ENCODE measurements around the gene CHKA.
A peak's percentile ranks its signal among the peaks of the same experiment; 100 is the strongest.

CHKA gene

DNA sequence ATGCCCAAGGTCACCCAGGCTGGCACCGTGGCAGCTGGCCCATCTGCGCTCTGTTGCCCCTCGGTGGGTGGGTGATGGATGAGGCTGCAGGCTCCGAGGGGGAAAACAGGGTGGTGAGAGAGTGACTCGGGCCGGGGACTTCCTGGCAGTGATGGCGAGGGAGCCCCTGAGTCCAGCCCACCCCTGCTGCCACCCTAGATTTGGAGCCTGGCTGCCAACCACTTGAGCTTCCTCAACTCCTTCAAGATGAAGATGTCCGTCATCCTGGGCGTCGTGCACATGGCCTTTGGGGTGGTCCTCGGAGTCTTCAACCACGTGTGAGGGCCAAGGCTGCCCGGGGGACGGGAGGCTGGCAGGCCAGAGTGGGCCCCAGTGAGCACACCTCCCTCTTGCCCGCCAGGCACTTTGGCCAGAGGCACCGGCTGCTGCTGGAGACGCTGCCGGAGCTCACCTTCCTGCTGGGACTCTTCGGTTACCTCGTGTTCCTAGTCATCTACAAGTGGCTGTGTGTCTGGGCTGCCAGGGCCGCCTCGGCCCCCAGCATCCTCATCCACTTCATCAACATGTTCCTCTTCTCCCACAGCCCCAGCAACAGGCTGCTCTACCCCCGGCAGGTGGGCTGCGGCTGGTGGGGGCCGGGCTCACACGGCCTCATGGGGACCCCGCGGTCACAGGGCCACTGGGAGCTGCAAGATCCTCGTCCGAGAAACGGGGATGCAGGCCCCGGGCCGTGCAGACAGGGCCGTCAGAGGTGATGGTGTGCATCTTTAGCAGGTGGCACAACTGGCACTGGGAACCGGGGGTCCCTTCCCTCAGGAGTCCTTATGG is 72.3 kb downstream of the CHKA start:
- no peak overlapping the region for H3K4me3 ChIP-seq (replicated peaks in 1 of 2; ENCODE audit: low read depth in 2 of 2, low read length in 2 of 2)
- TF ChIP-seq, protein P1, sequence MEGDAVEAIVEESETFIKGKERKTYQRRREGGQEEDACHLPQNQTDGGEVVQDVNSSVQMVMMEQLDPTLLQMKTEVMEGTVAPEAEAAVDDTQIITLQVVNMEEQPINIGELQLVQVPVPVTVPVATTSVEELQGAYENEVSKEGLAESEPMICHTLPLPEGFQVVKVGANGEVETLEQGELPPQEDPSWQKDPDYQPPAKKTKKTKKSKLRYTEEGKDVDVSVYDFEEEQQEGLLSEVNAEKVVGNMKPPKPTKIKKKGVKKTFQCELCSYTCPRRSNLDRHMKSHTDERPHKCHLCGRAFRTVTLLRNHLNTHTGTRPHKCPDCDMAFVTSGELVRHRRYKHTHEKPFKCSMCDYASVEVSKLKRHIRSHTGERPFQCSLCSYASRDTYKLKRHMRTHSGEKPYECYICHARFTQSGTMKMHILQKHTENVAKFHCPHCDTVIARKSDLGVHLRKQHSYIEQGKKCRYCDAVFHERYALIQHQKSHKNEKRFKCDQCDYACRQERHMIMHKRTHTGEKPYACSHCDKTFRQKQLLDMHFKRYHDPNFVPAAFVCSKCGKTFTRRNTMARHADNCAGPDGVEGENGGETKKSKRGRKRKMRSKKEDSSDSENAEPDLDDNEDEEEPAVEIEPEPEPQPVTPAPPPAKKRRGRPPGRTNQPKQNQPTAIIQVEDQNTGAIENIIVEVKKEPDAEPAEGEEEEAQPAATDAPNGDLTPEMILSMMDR (IDR thresholded peaks at IDR 0.05; ENCODE audit: low read depth, low read length), result no peak
- DNase-seq (ENCODE audit: low read depth in 2 of 2), result no peak

DNA sequence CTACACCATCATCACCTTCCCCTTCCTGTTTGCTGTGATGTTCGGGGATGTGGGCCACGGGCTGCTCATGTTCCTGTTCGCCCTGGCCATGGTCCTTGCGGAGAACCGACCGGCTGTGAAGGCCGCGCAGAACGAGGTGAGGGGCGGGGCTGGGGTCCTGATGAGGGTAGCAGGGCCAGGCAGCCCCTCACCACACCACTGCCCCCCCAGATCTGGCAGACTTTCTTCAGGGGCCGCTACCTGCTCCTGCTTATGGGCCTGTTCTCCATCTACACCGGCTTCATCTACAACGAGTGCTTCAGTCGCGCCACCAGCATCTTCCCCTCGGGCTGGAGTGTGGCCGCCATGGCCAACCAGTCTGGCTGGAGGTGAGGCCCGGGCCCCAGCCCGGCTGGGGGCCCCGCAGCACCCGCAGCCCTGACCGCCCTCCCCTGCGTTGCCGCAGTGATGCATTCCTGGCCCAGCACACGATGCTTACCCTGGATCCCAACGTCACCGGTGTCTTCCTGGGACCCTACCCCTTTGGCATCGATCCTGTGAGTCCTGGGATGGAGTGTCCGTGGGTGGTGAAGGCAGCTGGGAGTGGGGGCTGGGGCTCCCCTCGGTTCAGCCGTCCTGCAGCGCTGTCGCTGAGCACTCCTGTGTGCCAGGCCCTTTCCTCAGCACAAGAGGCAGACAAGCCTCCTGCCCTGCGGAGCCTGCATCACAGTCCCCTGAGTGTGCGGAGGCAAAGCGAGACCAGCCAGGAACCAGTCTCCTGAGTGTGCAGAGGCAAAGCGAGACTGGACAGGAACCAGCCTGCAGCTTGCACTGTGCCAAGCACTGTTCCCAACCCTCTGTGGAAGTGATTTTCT is 73.5 kb downstream of the CHKA start:
- no peak for DNase-seq (ENCODE audit: low read depth in 2 of 2)
- H3K4me3 ChIP-seq (replicated peaks in 1 of 2; ENCODE audit: low read depth in 2 of 2, low read length in 2 of 2), result no peak overlapping the region
- TF ChIP-seq, protein P1 (IDR thresholded peaks at IDR 0.05; ENCODE audit: low read depth, low read length), result no peak

DNA sequence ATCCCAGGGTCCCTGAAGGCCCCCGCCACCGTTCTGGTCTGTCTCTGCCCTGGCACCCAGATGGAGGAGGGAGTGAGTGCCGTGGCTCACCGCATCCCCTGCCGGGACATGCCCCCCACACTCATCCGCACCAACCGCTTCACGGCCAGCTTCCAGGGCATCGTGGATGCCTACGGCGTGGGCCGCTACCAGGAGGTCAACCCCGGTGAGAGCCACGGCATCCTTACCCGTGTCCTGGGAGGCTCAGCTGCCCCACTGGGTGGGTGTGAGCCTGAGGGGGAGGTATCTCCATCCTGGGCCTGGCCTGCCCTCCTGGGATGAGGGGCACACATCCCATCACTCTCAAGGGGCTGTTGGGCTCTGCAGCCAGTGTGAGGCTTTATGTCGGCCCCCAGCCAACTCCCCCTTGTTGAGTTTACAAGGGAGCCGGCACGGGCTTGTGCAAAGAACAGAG is 76.3 kb downstream of the CHKA start:
- no peak for DNase-seq (ENCODE audit: low read depth in 2 of 2)
- H3K4me3 ChIP-seq (replicated peaks in 1 of 2; ENCODE audit: low read depth in 2 of 2, low read length in 2 of 2), result no peak overlapping the region
- TF ChIP-seq, protein P1 (IDR thresholded peaks at IDR 0.05; ENCODE audit: low read depth, low read length), result no peak

DNA sequence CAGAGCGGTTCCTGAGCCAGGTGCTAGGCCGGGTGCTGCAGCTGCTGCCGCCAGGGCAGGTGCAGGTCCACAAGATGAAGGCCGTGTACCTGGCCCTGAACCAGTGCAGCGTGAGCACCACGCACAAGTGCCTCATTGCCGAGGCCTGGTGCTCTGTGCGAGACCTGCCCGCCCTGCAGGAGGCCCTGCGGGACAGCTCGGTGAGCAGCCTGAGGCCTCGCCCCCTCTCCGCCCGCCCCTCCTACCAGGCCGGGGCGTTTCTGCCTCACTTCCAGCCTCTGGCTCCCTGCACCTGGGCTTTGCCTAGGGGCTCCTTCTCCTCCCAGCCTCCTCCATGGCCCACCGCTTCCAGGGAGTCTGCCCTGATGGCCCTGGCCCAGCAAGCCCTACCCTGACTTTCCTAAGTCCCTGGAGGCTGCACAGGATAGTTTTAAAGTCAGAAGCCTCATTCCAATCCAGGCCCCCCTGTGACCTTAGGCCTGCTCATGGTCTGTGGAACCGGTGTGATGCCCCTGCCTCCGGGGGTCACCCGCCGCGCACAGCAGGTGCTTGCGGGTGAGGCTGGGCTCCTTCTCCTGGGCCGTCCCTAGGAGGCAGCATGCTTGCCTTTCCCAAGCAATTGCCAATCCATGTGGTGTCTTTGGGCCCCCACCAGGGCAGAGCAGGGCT is 76.9 kb downstream of the CHKA start:
- H3K4me3 ChIP-seq (replicated peaks in 1 of 2; ENCODE audit: low read depth in 2 of 2, low read length in 2 of 2), result no peak overlapping the region
- no peak for DNase-seq (ENCODE audit: low read depth in 2 of 2)
- TF ChIP-seq, protein P1 (IDR thresholded peaks at IDR 0.05; ENCODE audit: low read depth, low read length), result no peak

DNA sequence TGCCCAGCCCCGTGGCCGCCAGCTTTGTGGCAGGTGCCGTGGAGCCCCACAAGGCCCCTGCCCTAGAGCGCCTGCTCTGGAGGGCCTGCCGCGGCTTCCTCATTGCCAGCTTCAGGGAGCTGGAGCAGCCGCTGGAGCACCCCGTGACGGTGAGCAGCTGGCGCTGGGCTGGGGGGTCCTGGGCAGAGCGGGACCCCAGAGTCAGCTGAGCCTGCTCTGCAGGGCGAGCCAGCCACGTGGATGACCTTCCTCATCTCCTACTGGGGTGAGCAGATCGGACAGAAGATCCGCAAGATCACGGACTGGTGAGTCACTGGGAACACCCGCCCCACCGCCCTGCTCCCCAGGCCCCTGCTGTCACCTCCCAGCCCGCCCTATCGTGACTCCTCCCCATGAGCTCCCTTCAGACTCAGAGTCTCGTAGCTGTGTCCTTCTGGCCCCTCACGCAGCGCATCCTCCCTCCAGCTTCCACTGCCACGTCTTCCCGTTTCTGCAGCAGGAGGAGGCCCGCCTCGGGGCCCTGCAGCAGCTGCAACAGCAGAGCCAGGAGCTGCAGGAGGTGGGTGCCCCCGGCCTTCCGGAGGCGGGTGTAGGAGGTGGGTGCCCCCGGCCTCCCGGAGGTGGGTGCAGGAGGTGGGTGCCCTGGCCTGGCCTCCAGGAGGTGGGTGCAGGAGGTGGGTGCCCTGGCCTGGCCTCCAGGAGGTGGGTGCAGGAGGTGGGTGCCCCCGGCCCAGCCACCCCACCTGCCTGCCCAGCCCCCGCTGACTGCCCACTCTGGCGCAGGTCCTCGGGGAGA is 77.6 kb downstream of the CHKA start:
- no peak overlapping the region for H3K4me3 ChIP-seq (replicated peaks in 1 of 2; ENCODE audit: low read depth in 2 of 2, low read length in 2 of 2)
- TF ChIP-seq, protein P1 (IDR thresholded peaks at IDR 0.05; ENCODE audit: low read depth, low read length), result no peak
- peak; percentile 49 to 58 for DNase-seq (ENCODE audit: low read depth in 2 of 2)

DNA sequence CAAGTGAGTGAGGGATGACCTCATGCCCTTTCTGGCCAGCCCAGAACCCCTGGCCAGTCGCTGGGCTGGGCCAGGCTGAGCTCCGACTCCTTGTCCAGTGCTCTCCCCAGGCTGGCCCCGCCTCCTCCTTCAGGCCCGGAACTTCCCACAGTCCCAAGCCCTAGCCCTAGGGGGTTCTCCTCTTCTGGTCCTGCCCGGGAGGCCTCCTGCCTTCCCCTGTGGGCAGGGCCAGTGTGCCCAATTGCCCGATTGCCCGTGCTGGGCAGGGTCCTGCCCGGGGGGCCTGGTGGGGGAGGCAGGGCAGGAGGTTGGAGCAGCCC is 78.2 kb downstream of the CHKA start:
- TF ChIP-seq, protein P1 (IDR thresholded peaks at IDR 0.05; ENCODE audit: low read depth, low read length), result no peak
- no peak overlapping the region for H3K4me3 ChIP-seq (replicated peaks in 1 of 2; ENCODE audit: low read depth in 2 of 2, low read length in 2 of 2)
- DNase-seq (ENCODE audit: low read depth in 2 of 2), result no peak
